Epidermal melanocyte (primary cell): ENCODE measurements around the gene IBA57.
A peak's percentile ranks its signal among the peaks of the same experiment; 100 is the strongest.

ENCODE experiments used
- DNase-seq: peaks from one replicate; pipeline ENCODE4 v3.0.0; 2011; ENCODE audit warnings: low spot score; ENCODE audit not compliant: insufficient read length

The IBA57 gene

DNA sequence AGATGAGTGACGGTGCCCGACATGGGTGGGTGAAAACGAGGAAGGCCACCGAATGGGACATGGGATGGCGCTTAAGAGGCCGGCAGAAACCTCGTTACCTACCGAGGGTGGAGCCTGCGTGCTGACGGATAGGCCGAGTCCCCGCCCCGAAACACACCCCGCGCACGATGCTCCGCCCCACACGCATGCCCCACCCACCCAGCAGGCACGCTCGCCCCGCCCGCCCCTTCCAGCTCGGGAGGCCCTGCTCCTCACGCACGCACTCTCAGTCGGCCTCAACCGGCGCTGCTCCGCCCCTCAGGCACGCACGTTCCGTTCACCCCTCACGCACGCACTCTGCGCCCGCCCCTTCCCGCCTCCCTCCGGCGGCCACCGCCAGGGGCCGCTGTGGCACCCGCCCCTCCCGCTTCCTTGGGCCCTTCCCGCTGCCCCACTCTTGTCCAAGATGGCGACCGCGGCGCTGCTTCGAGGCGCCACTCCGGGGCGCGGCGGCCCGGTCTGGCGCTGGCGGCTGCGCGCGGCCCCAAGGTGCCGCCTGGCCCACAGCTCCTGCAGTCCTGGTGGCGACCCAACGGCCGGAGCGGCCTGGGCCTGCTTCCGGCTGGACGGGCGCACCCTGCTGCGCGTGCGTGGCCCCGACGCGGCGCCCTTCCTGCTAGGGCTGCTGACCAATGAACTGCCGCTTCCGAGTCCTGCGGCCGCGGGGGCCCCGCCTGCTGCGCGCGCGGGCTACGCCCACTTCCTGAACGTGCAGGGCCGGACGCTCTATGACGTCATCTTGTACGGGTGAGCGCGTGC lies at the start of gene IBA57:
TSS of gene IBA57 (plus strand) at position 433 of the 798 bp plus-strand sequence. CDS start at position 446, 13 bp downstream.
- DNase-seq = peak; percentile 98

DNA sequence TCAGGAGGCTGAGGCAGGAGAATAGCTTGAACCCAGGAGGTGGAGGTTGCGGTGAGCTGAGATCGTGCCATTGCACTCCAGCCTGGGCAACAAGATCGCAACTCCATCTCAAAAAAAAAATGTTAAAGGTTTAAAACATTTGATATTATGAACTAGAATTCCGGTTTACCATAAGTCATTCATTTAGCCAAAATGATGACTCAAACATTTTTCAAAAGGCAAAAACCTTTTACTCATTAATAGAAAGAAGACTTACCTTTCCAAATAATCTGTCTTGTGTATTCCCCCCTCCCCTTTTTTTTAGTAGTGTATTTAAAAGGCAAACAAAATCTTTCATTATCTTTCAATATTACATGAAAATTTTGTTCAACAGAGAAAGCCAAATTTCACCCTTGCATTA lies 48.3 kb upstream of the IBA57 start:
- no peak for DNase-seq

- DNase-seq = no peak
Observed at GRCh38 chr1:228118040-228118439, 47.6 kb upstream of the IBA57 start.

DNA sequence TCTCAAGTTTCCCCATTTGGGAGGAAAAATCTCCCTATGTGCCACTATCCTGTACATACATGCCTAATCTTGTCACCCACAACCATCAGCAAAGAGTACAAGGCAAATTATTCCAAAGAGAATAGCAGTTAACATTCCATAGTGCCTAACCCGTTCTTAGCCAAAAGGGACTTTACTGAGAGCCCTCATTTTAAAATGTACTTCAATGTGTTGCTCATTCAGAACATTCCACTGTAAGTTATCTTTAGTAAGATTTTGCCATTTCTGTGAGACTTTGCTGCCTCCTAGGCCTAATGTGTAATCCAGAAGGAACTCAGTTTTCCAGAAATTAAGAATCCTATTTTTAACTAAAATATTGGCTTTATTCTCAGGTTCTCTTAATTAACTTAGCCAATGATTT lies 45.3 kb upstream of the IBA57 start:
- DNase-seq = no peak

DNA sequence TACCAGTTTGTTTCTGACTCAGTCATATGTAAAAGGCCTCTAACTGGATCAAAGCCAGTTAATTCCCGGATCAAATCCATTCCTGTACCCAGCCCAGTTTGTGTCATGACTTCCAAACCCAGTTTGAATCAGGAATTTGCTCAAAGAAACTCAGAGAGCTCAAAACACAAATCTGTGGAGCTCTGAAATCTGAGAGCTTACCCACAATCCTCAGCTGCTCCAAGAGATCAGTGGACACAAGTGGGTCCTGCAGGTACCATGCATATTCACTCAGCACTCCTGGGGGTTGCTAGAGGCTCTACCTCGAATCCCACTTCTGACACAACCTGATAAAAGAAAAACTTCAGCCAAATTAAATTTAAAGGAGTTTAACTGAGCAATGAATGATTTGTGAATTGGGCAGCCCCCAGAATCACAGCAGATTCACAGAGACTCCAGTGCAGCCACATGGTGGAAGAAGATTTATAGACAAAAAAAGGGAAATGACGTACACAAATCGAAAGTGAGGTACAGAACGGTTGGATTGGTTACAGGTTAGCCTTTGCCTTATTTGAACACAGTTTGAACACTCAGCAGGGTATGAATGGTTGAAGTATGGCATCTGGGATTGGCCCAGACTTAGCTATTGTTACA lies 44.6 kb upstream of the IBA57 start:
- DNase-seq = no peak

GRCh38 chr1:228122921-228123441 lies 42.6 kb upstream of the IBA57 start:
- DNase-seq = no peak

DNA sequence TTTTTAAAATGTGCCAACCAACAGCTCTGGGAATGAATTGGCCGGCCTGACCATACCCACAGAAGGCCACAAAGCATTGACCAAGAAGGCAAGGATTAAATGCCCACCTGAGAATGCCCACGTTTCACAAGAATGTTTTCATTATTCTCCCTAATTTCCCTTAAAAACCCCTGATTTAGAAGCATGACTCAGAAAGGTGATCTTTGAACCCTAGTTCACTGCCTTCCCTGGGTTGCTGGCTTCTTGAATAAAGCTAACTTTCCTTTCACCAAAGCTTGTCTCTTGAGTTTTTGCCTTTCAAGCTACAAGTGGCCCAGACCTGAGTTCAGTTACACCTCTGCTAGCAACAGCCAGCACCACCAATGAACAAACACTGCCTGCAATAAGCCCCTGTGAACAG lies 42.1 kb upstream of the IBA57 start:
- no peak for DNase-seq

DNA sequence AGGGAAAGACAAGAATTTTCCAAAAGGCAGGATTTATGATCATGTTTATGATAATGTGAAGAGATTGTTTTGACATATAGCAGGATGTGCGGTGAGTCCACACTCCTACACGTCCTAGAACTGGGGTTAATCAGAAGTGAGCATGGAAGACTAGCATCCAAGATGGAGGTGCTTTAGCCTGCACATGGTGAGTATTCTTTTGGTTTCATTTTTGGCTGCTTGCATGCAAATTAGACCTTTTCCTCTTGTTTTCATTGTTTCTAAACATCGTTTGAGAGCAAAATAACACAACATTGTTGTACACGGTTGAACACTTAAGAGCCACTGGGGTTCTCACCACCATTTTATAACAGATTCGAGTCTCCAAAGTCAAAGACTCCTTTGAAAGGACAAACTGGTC lies 40.4 kb upstream of the IBA57 start:
- no peak for DNase-seq

DNA sequence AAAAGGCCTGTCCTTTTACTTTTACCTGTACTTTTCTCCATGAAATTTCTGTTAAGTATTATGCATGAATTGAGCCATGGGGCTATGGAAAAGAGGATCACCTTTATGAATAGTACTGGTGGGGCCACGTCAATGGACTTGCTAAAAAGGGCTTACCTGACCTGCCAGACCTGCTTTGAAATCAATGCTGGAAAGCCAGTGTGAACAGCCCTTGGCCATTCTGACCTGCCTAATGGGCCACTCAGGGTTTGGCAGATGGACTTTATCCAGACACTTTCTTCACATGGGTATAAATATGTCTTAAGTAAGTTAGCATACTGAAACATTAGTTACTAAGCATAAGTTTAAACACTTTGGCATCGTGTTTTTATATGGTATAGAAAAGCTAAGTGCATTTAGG lies 33.8 kb upstream of the IBA57 start:
- no peak for DNase-seq

GRCh38 chr1:228134591-228134990 lies 31.0 kb upstream of the IBA57 start:
- no peak for DNase-seq

- no peak for DNase-seq
Observed at GRCh38 chr1:228136901-228137300, 28.7 kb upstream of the IBA57 start.

DNA sequence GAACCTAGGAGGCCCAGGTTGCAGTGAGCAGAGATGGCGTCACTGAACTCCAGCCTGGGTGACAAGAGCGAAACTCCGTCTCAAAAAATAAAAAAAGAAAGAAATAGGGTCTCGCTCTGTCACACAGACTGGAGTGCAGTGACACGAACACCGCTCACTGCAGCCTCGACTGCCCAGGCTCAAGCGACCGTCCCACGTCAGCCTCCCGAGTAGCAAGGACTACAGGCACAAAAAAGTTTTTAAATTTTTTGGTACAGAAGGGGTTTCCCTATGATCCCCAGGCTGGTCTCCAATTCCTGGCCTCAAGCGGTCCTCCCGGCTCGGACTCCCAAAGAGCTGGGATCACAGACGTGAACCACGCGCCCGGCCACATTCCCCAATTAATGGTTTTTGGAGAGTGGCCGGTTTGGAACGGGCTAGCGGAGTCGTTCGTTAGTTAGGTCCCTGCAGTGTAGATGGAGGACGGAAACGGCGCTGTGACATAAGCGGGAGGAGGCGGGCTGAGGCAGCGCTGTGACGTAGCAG lies 26.1 kb upstream of the IBA57 start:
- DNase-seq = no peak

GRCh38 chr1:228139931-228140723 lies 25.5 kb upstream of the IBA57 start, which contains the start of gene GUK1:
Gene GUK1 (plus strand): TSS chr1:228140279. CDS start chr1:228140303, 24 bp downstream.
- DNase-seq = peak; percentile 96

DNA sequence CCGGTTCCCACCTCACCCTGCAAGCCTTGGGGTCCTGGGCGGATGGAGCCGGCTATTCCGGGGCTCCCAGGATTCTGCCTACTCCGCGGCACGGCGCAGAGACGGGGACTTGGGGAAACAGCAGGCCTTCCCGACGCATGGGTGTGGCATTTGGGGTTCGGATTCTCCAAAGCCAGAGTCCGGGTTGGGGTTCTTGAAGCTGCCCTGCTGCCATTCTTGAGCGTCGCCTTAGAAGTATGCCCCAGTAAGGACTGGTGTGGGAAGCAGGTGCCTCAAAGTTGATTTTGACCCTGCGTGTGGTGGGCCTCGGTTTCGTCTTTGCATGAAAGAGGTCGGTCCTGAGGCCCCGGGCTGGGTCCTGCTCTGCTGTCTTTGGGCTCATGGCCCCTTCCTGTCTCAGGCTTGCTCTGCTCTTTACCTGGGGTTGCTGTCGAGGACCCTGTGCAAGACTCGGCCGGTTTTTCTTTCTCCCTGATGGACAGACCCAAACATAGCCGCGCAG lies 24.8 kb upstream of the IBA57 start:
- no peak for DNase-seq

DNA sequence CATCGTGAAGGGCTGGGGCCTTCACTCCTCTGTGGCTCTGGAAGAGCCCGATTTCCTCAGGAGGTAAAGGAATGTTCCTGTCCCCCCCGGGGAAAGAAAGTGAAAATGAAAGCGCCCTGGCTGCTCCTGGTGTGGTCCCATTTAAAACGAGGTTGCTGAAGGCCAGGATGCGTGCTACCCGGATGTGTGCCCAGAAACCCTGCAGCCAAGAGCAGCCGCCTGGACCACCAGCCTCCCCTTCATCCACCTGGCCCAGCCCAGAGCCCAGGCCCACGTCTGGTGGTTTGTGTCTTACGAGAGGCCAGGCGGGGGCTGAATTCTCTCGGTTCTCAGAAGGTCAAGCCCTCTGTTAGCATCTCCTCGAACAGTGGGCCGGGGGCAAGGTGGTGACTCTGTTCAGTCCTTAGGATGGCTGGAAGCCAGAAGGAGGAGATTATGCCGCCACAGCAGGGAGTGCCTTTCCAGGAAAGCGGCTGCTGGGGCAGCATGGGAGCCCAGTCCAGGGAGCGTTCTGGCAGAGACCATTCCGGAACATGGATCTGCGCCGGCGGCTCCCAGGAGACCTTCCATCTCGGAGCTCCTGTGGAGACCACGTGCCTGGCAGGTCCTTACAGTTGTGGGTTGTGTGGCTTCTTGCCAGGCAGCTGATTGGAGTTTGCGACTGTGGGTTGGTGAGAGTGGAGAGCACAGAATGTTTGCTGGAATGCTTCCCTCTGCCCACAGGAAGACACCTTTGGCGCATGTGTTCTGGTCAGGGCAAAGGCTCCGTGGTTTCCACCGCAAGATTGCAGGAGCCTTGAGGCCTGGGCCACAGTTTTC lies 24.2 kb upstream of the IBA57 start:
- no peak for DNase-seq

DNA sequence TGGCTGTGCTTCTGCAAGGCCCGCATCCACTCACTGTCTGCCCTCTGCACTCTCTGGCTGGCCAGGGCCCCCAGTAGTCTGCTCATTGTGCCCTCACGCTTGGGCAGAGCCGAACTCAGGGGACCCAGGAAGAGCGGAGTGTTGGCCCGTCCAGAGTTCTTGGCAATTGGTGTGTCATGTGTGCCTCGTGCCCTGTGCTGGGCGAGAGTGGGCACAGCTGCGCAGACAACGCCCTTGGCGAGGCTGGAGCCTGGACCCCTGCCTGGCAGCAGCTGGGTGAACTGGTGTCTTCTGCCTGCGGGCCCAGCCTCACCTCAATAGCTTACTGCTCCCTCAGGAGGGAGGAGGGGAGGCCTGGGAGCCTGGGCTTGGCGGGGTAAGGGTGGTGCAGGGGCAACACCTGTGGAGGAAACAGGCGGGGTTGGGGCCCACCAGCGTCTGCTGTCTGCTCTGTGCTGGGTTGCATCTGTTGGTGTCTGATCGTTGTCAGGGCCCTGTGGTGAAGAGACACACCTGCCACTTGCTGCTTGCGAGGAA lies 23.4 kb upstream of the IBA57 start:
- DNase-seq = no peak

GRCh38 chr1:228142701-228143136 lies 22.9 kb upstream of the IBA57 start:
- DNase-seq = no peak

GRCh38 chr1:228143480-228144192 lies 22.0 kb upstream of the IBA57 start:
- no peak for DNase-seq

GRCh38 chr1:228144193-228144992 lies 21.2 kb upstream of the IBA57 start:
- no peak for DNase-seq
